ENCODE measurements around the gene ZC3H6. TPM values are rescaled to one million over a fixed set of nuclear protein-coding genes. Genes with fewer than 3 reads are reported as not detected.
A peak's percentile ranks its signal among the peaks of the same experiment; 100 is the strongest.

The ZC3H6 gene
- total RNA-seq, 1 experiment from 2014 or later = 10.0 TPM

DNA sequence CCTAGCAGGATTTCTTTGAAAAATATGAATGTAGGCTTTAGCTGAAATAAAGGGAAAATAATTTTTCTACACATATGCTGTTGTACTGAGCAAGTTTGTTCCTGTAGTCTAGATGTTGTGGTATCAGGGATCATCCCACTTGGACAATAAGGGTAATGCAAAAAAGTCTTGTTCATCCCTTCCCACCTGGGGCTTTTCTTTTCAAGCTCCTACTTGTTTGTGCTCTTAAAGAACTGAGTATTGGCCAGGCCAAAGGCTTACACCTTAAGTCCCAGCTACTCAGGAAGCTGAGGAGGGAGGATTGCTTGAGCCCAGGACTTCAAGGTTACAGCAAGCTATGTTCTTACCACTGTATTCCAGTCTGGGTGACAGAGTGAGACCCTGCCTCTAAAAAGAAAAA lies 35.5 kb downstream of the ZC3H6 start (continued):
- TF ChIP-seq, protein P1, sequence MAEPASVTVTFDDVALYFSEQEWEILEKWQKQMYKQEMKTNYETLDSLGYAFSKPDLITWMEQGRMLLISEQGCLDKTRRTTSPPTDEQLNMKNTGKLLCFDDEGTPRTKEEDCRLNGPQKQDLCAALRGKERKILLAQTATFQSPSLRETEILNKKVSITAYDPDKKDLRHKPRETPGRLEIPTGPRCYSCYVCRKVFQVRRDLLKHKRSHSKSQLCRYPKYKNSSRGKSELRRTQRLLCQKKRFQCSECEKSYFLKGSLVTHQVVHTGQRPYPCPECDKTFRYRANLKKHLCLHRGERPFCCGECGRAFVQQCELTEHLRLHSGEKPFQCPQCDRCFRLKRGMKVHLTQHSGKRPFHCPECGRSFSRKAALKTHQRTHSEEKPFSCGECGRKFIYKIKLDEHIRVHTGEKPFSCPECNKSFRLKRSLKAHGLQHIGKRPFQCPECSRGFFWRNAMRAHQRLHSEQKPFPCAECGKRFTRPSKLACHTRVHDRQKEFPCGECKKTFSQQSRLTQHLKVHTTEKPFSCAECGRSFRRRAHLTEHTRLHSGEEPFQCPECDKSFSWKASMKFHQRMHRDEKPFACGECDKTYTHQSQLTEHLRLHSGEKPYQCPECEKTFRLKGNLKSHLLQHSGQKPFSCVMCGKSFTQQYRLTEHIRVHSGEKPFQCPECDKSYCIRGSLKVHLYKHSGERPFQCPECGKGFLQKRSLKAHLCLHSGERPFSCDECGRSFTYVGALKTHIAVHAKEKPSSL (CRISPR knock-in tag; conservative IDR thresholded peaks at IDR 0.05) = no peak
- no peak for TF ChIP-seq JUN (CRISPR knock-in tag; IDR thresholded peaks at IDR 0.05)
- TF ChIP-seq NFYB (CRISPR knock-in tag; conservative IDR thresholded peaks at IDR 0.05; ENCODE audit: low read depth) = no peak
- no peak for TF ChIP-seq ZNF423 (CRISPR knock-in tag; IDR thresholded peaks at IDR 0.05)
- TF ChIP-seq ZNF232 (CRISPR knock-in tag; IDR thresholded peaks at IDR 0.05) = no peak

DNA sequence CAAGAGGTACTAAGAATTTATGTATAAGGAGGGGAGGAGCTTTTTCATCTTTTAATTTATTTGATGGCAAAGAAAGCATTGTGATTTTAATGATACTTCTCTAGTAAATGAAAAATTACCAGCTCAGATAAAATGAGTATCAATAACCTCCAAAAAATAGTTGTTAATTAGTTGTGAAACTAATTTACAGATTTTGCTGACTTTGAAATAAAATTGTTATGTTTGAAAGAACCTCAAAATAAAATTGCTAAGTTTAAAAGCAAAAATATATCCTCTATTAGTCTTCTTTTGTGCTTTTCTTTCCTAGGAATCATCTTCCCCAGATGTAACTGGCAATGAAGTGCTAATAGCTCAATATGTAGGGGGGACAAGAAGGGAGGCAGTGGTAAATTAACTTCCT lies 36.5 kb downstream of the ZC3H6 start:
- H3K4me1 Mint-ChIP-seq = no peaks in the 10 kb centered on the region
- no peak for ATAC-seq
- POLR2A ChIA-PET = no interaction called here

DNA sequence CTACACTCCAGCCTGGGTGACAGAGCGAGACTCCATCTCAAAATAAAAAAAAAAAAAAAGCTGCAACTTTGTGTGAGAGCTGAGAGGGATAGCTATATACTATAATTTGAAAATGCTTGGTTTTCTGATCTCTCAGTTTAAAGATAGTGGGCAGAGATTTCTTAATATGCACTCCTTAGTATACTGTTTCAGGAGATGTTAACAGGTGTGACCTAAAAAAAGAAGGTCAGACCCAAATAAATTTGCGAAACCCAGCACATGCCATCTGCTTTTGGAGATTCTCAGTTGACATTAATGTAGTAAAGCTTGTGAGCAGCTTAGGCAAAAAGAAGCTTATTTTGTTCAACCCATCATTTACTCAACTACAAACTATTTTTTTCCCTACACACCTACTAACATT lies 37.4 kb downstream of the ZC3H6 start:
- Mint-ChIP-seq H3K27ac (no peak overlapping the region), H3K4me3 (no peak overlapping the region), H3K27me3 (ENCODE audit: low read depth) (no peaks in the 10 kb centered on the region), H3K4me1 (no peaks in the 10 kb centered on the region), H3K36me3 (no peaks in the 10 kb centered on the region), H3K9me3 (no peaks in the 10 kb centered on the region)
- CTCF ChIA-PET = no interaction called here
- TF ChIP-seq ZNF121 (CRISPR knock-in tag; IDR thresholded peaks at IDR 0.05) (no peak), NR2C2 (CRISPR knock-in tag; IDR thresholded peaks at IDR 0.05) (no peak), MXD4 (CRISPR knock-in tag; IDR thresholded peaks at IDR 0.05; ENCODE audit: borderline replicate concordance) (no peak), ZNF416 (CRISPR knock-in tag; IDR thresholded peaks at IDR 0.05) (no peak)
- TF ChIP-seq, protein P2, sequence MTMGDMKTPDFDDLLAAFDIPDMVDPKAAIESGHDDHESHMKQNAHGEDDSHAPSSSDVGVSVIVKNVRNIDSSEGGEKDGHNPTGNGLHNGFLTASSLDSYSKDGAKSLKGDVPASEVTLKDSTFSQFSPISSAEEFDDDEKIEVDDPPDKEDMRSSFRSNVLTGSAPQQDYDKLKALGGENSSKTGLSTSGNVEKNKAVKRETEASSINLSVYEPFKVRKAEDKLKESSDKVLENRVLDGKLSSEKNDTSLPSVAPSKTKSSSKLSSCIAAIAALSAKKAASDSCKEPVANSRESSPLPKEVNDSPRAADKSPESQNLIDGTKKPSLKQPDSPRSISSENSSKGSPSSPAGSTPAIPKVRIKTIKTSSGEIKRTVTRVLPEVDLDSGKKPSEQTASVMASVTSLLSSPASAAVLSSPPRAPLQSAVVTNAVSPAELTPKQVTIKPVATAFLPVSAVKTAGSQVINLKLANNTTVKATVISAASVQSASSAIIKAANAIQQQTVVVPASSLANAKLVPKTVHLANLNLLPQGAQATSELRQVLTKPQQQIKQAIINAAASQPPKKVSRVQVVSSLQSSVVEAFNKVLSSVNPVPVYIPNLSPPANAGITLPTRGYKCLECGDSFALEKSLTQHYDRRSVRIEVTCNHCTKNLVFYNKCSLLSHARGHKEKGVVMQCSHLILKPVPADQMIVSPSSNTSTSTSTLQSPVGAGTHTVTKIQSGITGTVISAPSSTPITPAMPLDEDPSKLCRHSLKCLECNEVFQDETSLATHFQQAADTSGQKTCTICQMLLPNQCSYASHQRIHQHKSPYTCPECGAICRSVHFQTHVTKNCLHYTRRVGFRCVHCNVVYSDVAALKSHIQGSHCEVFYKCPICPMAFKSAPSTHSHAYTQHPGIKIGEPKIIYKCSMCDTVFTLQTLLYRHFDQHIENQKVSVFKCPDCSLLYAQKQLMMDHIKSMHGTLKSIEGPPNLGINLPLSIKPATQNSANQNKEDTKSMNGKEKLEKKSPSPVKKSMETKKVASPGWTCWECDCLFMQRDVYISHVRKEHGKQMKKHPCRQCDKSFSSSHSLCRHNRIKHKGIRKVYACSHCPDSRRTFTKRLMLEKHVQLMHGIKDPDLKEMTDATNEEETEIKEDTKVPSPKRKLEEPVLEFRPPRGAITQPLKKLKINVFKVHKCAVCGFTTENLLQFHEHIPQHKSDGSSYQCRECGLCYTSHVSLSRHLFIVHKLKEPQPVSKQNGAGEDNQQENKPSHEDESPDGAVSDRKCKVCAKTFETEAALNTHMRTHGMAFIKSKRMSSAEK (CRISPR knock-in tag; IDR thresholded peaks at IDR 0.05; ENCODE audit: borderline replicate concordance) = no peak
- no peak for ATAC-seq
- no peak for DNase-seq (ENCODE audit: low spot score)
- POLR2A ChIA-PET = interaction anchor here (0.6 to 0.7 kb wide), 2 partner anchors 131 to 265 kb away, joined by 3 to 8 read pairs; no protein-coding TSS in a partner anchor

More for the DNA sequence above, 36.5 kb downstream of the ZC3H6 start:
- TF ChIP-seq ESRRA (CRISPR knock-in tag; IDR thresholded peaks at IDR 0.05; ENCODE audit: borderline replicate concordance) = no peak
- TF ChIP-seq ZNF138 (CRISPR knock-in tag; conservative IDR thresholded peaks at IDR 0.05) = no peak
- TF ChIP-seq ZNF416 (CRISPR knock-in tag; IDR thresholded peaks at IDR 0.05) = no peak
- no peak for TF ChIP-seq ZNF121 (CRISPR knock-in tag; IDR thresholded peaks at IDR 0.05)
- TF ChIP-seq, protein P3, sequence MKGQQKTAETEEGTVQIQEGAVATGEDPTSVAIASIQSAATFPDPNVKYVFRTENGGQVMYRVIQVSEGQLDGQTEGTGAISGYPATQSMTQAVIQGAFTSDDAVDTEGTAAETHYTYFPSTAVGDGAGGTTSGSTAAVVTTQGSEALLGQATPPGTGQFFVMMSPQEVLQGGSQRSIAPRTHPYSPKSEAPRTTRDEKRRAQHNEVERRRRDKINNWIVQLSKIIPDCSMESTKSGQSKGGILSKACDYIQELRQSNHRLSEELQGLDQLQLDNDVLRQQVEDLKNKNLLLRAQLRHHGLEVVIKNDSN (CRISPR knock-in tag; IDR thresholded peaks at IDR 0.05) = no peak
- no peak for TF ChIP-seq NR3C1 (CRISPR knock-in tag; conservative IDR thresholded peaks at IDR 0.05; ENCODE audit: low read depth)
- no peak for DNase-seq (ENCODE audit: low spot score)
- no peaks in the 10 kb centered on the region for H3K9me3 Mint-ChIP-seq
- CTCF ChIA-PET = no interaction called here
- no peak overlapping the region; the same call in 1 of the 2 replicates for H3K27ac Mint-ChIP-seq
- H3K27me3 Mint-ChIP-seq (ENCODE audit: low read depth) = no peaks in the 10 kb centered on the region
- H3K36me3 Mint-ChIP-seq = no peaks in the 10 kb centered on the region
- no peak overlapping the region for H3K4me3 Mint-ChIP-seq

DNA sequence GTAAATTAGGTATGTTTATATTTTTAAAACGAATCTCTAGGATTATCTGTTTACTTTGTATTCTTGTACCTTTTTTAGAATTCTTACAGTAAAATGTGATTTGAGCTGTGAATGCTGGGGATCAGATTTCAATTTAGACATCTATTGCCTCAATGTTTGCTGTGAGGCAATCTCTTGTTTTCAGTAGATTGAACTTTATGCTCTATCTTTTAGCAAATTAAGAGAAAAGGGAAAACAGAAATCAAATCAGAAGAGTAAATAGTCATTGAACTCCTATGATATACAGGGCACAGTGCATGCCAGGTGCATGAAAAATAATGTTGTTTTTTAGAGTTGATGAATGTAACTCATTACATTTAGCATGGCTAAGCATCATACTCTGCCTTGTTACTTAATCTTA lies 39.5 kb downstream of the ZC3H6 start:
- no peak overlapping the region for H3K4me3 Mint-ChIP-seq
- no peaks in the 10 kb centered on the region for H3K36me3 Mint-ChIP-seq
- ChIA-PET CTCF (no interaction called here), POLR2A (no interaction called here)
- no peaks in the 10 kb centered on the region for H3K27me3 Mint-ChIP-seq (ENCODE audit: low read depth)
- TF ChIP-seq, protein P4, sequence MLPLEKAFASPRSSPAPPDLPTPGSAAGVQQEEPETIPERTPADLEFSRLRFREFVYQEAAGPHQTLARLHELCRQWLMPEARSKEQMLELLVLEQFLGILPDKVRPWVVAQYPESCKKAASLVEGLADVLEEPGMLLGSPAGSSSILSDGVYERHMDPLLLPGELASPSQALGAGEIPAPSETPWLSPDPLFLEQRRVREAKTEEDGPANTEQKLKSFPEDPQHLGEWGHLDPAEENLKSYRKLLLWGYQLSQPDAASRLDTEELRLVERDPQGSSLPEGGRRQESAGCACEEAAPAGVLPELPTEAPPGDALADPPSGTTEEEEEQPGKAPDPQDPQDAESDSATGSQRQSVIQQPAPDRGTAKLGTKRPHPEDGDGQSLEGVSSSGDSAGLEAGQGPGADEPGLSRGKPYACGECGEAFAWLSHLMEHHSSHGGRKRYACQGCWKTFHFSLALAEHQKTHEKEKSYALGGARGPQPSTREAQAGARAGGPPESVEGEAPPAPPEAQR (CRISPR knock-in tag; IDR thresholded peaks at IDR 0.05) = no peak
- no peak for TF ChIP-seq TP53 (CRISPR knock-in tag; IDR thresholded peaks at IDR 0.05)
- no peak for TF ChIP-seq ZNF671 (CRISPR knock-in tag; IDR thresholded peaks at IDR 0.05)
- TF ChIP-seq ETV6 (CRISPR knock-in tag; IDR thresholded peaks at IDR 0.05) = no peak
- peak; percentile 81 for TF ChIP-seq GABPB1 (CRISPR knock-in tag; IDR thresholded peaks at IDR 0.05)
- TF ChIP-seq, protein P5, sequence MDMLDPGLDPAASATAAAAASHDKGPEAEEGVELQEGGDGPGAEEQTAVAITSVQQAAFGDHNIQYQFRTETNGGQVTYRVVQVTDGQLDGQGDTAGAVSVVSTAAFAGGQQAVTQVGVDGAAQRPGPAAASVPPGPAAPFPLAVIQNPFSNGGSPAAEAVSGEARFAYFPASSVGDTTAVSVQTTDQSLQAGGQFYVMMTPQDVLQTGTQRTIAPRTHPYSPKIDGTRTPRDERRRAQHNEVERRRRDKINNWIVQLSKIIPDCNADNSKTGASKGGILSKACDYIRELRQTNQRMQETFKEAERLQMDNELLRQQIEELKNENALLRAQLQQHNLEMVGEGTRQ (CRISPR knock-in tag; IDR thresholded peaks at IDR 0.05) = no peak
- no peaks in the 10 kb centered on the region for H3K9me3 Mint-ChIP-seq
- H3K4me1 Mint-ChIP-seq = no peaks in the 10 kb centered on the region
- DNase-seq (ENCODE audit: low spot score) = no peak
- ATAC-seq = no peak
- H3K27ac Mint-ChIP-seq = no peak overlapping the region

All from WTC11 (cell line).